BJ (cell line): Measurements from ENCODE around the gene MSLN. TPM values are rescaled to one million over a fixed set of nuclear protein-coding genes. Genes with fewer than 3 reads are reported as not detected.

ENCODE experiments used
- CTCF ChIA-PET: fragments of 350-600 bp; formaldehyde crosslinking; extraction: SDS; loops from one replicate; lab custom pipeline; 2021; ENCODE audit warnings: antibody characterized with exemption, inconsistent platforms; lab: Yijun Ruan, JAX
- POLR2A ChIA-PET: fragments of 300-600 bp; sonication (Branson Sonifier 250); formaldehyde crosslinking; extraction: SDS; loops from one replicate; lab custom pipeline; 2021; ENCODE audit warnings: antibody characterized with exemption; lab: Charles Lee
- DNase-seq: peaks from one replicate; pipeline ENCODE4 v3.0.0-alpha.2; 2011; ENCODE audit warnings: low read depth
- H3K27me3 ChIP-seq: 2 replicates; pipeline ENCODE4 v1.6.0; 2011; ENCODE audit warnings: low read length; ENCODE audit not compliant: control insufficient read depth, insufficient read depth
- H3K36me3 ChIP-seq: 2 replicates; pipeline ENCODE4 v1.5.1; 2011; ENCODE audit warnings: low read length; ENCODE audit not compliant: control insufficient read depth, insufficient read depth
- H3K4me3 ChIP-seq: 2 replicates; pipeline ENCODE4 v1.5.1; 2011; ENCODE audit warnings: low read depth, mild to moderate bottlenecking, control low read depth, low read length
- CTCF ChIP-seq: IDR thresholded peaks from 2 replicates; pipeline ENCODE4 v1.5.1; 2011; ENCODE audit warnings: low read depth, mild to moderate bottlenecking, control low read depth, inconsistent platforms, low read length, moderate library complexity; ENCODE audit not compliant: insufficient read depth
- polyA plus RNA-seq: library from polyadenylated mRNA; depleted of rRNA; stranded (reverse); fragments of >200 nt; gene quantifications from 2 replicates; pipeline ENCODE4 v1.2.3, GENCODE V29; 2011

MSLN gene
- polyA plus RNA-seq, 1 experiment, result 0.67 TPM

GRCh38 chr16:729768-730665 lies 30.5 kb upstream of the MSLN start:
- Histone ChIP-seq H3K36me3 (peaks cover 18% of the 10 kb centered on the region), H3K27me3 (no peaks in the 10 kb centered on the region), H3K4me3 (no peak overlapping the region)
- CTCF ChIA-PET, result interaction anchor here (1.1 to 2.8 kb wide), 5 partner anchors 9 to 18 kb away, joined by 3 to 14 read pairs (median 5); partner anchors contain the start of genes ANTKMT and CIAO3
- no peak for TF ChIP-seq CTCF
- DNase-seq, result no peak
- POLR2A ChIA-PET, result no interaction called here

- H3K36me3 ChIP-seq, result peaks cover 20% of the 10 kb centered on the region
- no peak overlapping the region for H3K4me3 ChIP-seq
- no peak for DNase-seq
- POLR2A ChIA-PET, result no interaction called here
- CTCF ChIA-PET, result interaction anchor here (1.0 to 1.4 kb wide), 4 partner anchors 10 to 19 kb away, joined by 3 to 7 read pairs (median 4); partner anchors contain the start of genes ANTKMT and CIAO3
- no peaks in the 10 kb centered on the region for H3K27me3 ChIP-seq
- no peak for TF ChIP-seq CTCF
Observed at GRCh38 chr16:730666-731509, 29.6 kb upstream of the MSLN start.

- Histone ChIP-seq H3K4me3 (no peak overlapping the region), H3K27me3 (no peaks in the 10 kb centered on the region), H3K36me3 (peaks cover 21% of the 10 kb centered on the region)
- no peak for TF ChIP-seq CTCF
- CTCF ChIA-PET, result interaction anchor here (1.0 to 1.3 kb wide), 3 partner anchors 9 to 20 kb away, joined by 3 to 4 read pairs (median 3); partner anchors contain the start of genes ANTKMT and CIAO3
- DNase-seq, result no peak
- POLR2A ChIA-PET, result no interaction called here
Observed at GRCh38 chr16:732332-732731, 28.2 kb upstream of the MSLN start.

GRCh38 chr16:732936-733335 lies 27.6 kb upstream of the MSLN start:
- POLR2A ChIA-PET, result no interaction called here

More at GRCh38 chr16:732936-733335, 27.6 kb upstream of the MSLN start:
- H3K27me3 ChIP-seq, result no peaks in the 10 kb centered on the region
- no peak overlapping the region for H3K4me3 ChIP-seq
- H3K36me3 ChIP-seq, result peaks cover 21% of the 10 kb centered on the region
- no peak for TF ChIP-seq CTCF
- DNase-seq, result no peak
- CTCF ChIA-PET, result interaction anchor here (1.3 to 1.4 kb wide), 2 partner anchors 12 to 21 kb away, joined by 3 to 4 read pairs; partner anchors contain the start of gene ANTKMT
